ENCODE data around the gene POLE4. TPM values are rescaled to one million over a fixed set of nuclear protein-coding genes. Genes with fewer than 3 reads are reported as not detected.

POLE4 gene
- total RNA-seq, result 10 to 100 TPM; 14.2 to 41.2 (median 33.8) TPM

- intact Hi-C loops (cut with DNase I; ENCODE audit: low total_unique reads), result no loop called here
- Histone ChIP-seq H3K4me3 (peak within 1 kb of the TSS; percentile 44 to 75), H3K27ac (peak within 1 kb of the TSS; percentile 79 to 97), H3K9me3 (peaks cover 0 to 4% of the 10 kb centered on the region in 2 donors), H3K27me3 (no peaks in the 10 kb centered on the region), H3K4me1 (peaks cover 0 to 5% of the 10 kb centered on the region in 2 donors), H3K36me3 (no peaks in the 10 kb centered on the region)
- peak; percentile 90 to 93 for DNase-seq
- TF ChIP-seq POLR2A (IDR thresholded peaks at IDR 0.05) (peak; percentile 69 to 91), CTCF (IDR thresholded peaks at IDR 0.05) (peak in 1 of 4 experiments; percentile 9)
Measured at GRCh38 chr2:74958274-74959105, at the start of gene POLE4. POLE4 (plus strand) TSS chr2:74958643; CDS start chr2:74958680, 37 bp downstream.

- TF ChIP-seq POLR2A (IDR thresholded peaks at IDR 0.05) (no peak), CTCF (IDR thresholded peaks at IDR 0.05) (no peak)
- no peak for DNase-seq
- intact Hi-C loops (cut with DNase I; ENCODE audit: low total_unique reads), result no loop called here
- no peak overlapping the region for H3K27ac ChIP-seq
- H3K9me3 ChIP-seq, result no peaks in the 10 kb centered on the region
- no peaks in the 10 kb centered on the region for H3K36me3 ChIP-seq
- no peaks in the 10 kb centered on the region for H3K4me1 ChIP-seq
- no peak overlapping the region for H3K4me3 ChIP-seq
- no peaks in the 10 kb centered on the region for H3K27me3 ChIP-seq
Measured at GRCh38 chr2:74908748-74909444, 49.5 kb upstream of the POLE4 start.

- intact Hi-C loops (cut with DNase I; ENCODE audit: low total_unique reads), result no loop called here
- no peaks in the 10 kb centered on the region for H3K9me3 ChIP-seq
- no peak for DNase-seq
- TF ChIP-seq POLR2A (IDR thresholded peaks at IDR 0.05) (no peak), CTCF (IDR thresholded peaks at IDR 0.05) (no peak)
- no peaks in the 10 kb centered on the region for H3K36me3 ChIP-seq
- H3K4me1 ChIP-seq, result no peaks in the 10 kb centered on the region
- no peak overlapping the region for H3K27ac ChIP-seq
- H3K27me3 ChIP-seq, result no peaks in the 10 kb centered on the region
- H3K4me3 ChIP-seq, result no peak overlapping the region
Measured at GRCh38 chr2:74910245-74910644, 48.2 kb upstream of the POLE4 start.

- Histone ChIP-seq H3K27me3 (no peaks in the 10 kb centered on the region), H3K27ac (no peak overlapping the region), H3K36me3 (no peaks in the 10 kb centered on the region), H3K9me3 (no peaks in the 10 kb centered on the region), H3K4me3 (no peak overlapping the region), H3K4me1 (no peaks in the 10 kb centered on the region)
- no peak for DNase-seq
- intact Hi-C loops (cut with DNase I; ENCODE audit: low total_unique reads), result no loop called here
- TF ChIP-seq CTCF (IDR thresholded peaks at IDR 0.05) (no peak), POLR2A (IDR thresholded peaks at IDR 0.05) (no peak)
Measured at GRCh38 chr2:74911061-74911460, 47.4 kb upstream of the POLE4 start.

- intact Hi-C loops (cut with DNase I; ENCODE audit: low total_unique reads), result no loop called here
- no peak overlapping the region for H3K27ac ChIP-seq
- H3K4me3 ChIP-seq, result no peak overlapping the region
- H3K27me3 ChIP-seq, result no peaks in the 10 kb centered on the region
- H3K36me3 ChIP-seq, result no peaks in the 10 kb centered on the region
- no peak for TF ChIP-seq POLR2A (IDR thresholded peaks at IDR 0.05)
- TF ChIP-seq CTCF (IDR thresholded peaks at IDR 0.05), result no peak
- no peak for DNase-seq
- H3K9me3 ChIP-seq, result no peaks in the 10 kb centered on the region
- no peaks in the 10 kb centered on the region for H3K4me1 ChIP-seq
Measured at GRCh38 chr2:74915743-74916142, 42.7 kb upstream of the POLE4 start.
